Neural cell (in vitro differentiated cells): ENCODE data around the gene PLA2G10. TPM values are rescaled to one million over a fixed set of nuclear protein-coding genes. Genes with fewer than 3 reads are reported as not detected.

Source experiments
- H2AFZ ChIP-seq: fragments of 200-600, 300-800 bp; sonication (generic), shearing (Covaris generic); 2 replicates; pipeline ENCODE4 v1.6.0; 2014; ENCODE audit warnings: low read depth, mild to moderate bottlenecking, antibody characterized with exemption, low read length, moderate library complexity
- H3F3A ChIP-seq: fragments of 200-600 bp; shearing (Covaris generic); 2 replicates; pipeline ENCODE4 v1.6.1; 2016; ENCODE audit warnings: mild to moderate bottlenecking, moderate library complexity, mixed read lengths, antibody characterized with exemption, low read length; ENCODE audit not compliant: insufficient read depth, poor library complexity, severe bottlenecking
- H3K27ac ChIP-seq: fragments of 200-600, 300-800 bp; sonication (generic), shearing (Covaris generic); 2 replicates; pipeline ENCODE4 v1.5.1; 2014; ENCODE audit warnings: mild to moderate bottlenecking, low read length, moderate library complexity
- H3K27me3 ChIP-seq: fragments of 300-800, 200-600 bp; sonication (generic), shearing (Covaris generic); 2 replicates; pipeline ENCODE4 v1.6.0; 2014; ENCODE audit warnings: mild to moderate bottlenecking, low read depth, low read length, moderate library complexity; ENCODE audit not compliant: insufficient read depth
- H3K36me3 ChIP-seq: fragments of 300-800, 200-600 bp; sonication (generic), shearing (Covaris generic); 2 replicates; pipeline ENCODE4 v1.5.1; 2014; ENCODE audit warnings: mild to moderate bottlenecking, antibody characterized with exemption, low read length, moderate library complexity; ENCODE audit not compliant: insufficient read depth
- H3K4me2 ChIP-seq: fragments of 300-800, 200-600 bp; sonication (generic), shearing (Covaris generic); 2 replicates; pipeline ENCODE4 v1.6.0; 2014; ENCODE audit warnings: mild to moderate bottlenecking, low read length
- H3K4me3 ChIP-seq: fragments of 300-800, 200-600 bp; sonication (generic), shearing (Covaris generic); 2 replicates; pipeline ENCODE4 v1.5.1; 2014; ENCODE audit warnings: mild to moderate bottlenecking, low read length, moderate library complexity
- H3K79me2 ChIP-seq: fragments of 200-600 bp; shearing (Covaris generic); replicated peaks from 2 replicates; pipeline ENCODE4 v1.6.0; 2014; ENCODE audit warnings: mild to moderate bottlenecking, low read length, moderate library complexity; ENCODE audit not compliant: insufficient read depth
- H3K9ac ChIP-seq: fragments of 300-800, 200-600 bp; sonication (generic), shearing (Covaris generic); 2 replicates; pipeline ENCODE4 v1.6.1; 2016; ENCODE audit warnings: mild to moderate bottlenecking, low read length, mixed read lengths
- H3K9me2 ChIP-seq: fragments of 200-600 bp; shearing (Covaris generic); 2 replicates; pipeline ENCODE4 v1.6.1; 2016; ENCODE audit warnings: mild to moderate bottlenecking, low read length, mixed read lengths; ENCODE audit not compliant: insufficient read depth
- H3K9me3 ChIP-seq: fragments of 200-600, 300-800 bp; sonication (generic), shearing (Covaris generic); 2 replicates; pipeline ENCODE4 v1.6.1; 2016; ENCODE audit warnings: mild to moderate bottlenecking, mixed run types, low read length, moderate library complexity, mixed read lengths
- H4K20me1 ChIP-seq: fragments of 200-600 bp; shearing (Covaris generic); 2 replicates; pipeline ENCODE4 v1.6.1; 2016; ENCODE audit warnings: mild to moderate bottlenecking, mixed run types; ENCODE audit not compliant: insufficient read depth
- EP300 ChIP-seq: fragments of 450-650 bp; conservative IDR thresholded peaks from 2 replicates; pipeline ENCODE4 v1.6.1; 2014; ENCODE audit warnings: antibody characterized with exemption, mild to moderate bottlenecking, moderate library complexity; ENCODE audit not compliant: poor library complexity, severe bottlenecking
- EZH2 ChIP-seq: fragments of 200-600, 300-800 bp; shearing (Covaris generic), sonication (generic); IDR thresholded peaks from 2 replicates; pipeline ENCODE4 v1.6.1; 2014; ENCODE audit warnings: antibody characterized with exemption, low read length, borderline replicate concordance, mild to moderate bottlenecking; ENCODE audit not compliant: insufficient read depth, poor library complexity, severe bottlenecking
- MXI1 ChIP-seq: fragments of 450-650 bp; conservative IDR thresholded peaks from 2 replicates; pipeline ENCODE4 v1.6.1; 2014; ENCODE audit warnings: antibody characterized with exemption, mild to moderate bottlenecking; ENCODE audit not compliant: poor library complexity, severe bottlenecking
- POLR2AphosphoS5 ChIP-seq: IDR thresholded peaks from 2 replicates; pipeline ENCODE4 v1.6.1; 2012
- RAD21 ChIP-seq: fragments of 450-650 bp; conservative IDR thresholded peaks from 2 replicates; pipeline ENCODE4 v1.6.1; 2014; ENCODE audit warnings: antibody characterized with exemption, mild to moderate bottlenecking, moderate library complexity
- SMC3 ChIP-seq: fragments of 450-650 bp; conservative IDR thresholded peaks from 2 replicates; pipeline ENCODE4 v1.6.1; 2014; ENCODE audit warnings: antibody characterized with exemption, mild to moderate bottlenecking, moderate library complexity; ENCODE audit not compliant: poor library complexity
- TAF1 ChIP-seq: IDR thresholded peaks from 2 replicates; pipeline ENCODE4 v1.6.1; 2012; ENCODE audit warnings: low read depth
- polyA plus RNA-seq: library from polyadenylated mRNA; depleted of rRNA; stranded (reverse); fragments of >200 nt; gene quantifications from 2 replicates; pipeline ENCODE4 v1.2.3, GENCODE V29; 2014
- TF ChIP-seq, protein P1 (sequence below): IDR thresholded peaks from 2 replicates; pipeline ENCODE4 v1.6.1; 2012; ENCODE audit warnings: borderline replicate concordance
- TF ChIP-seq, protein P2 (sequence below): fragments of 450-650 bp; IDR thresholded peaks from 2 replicates; pipeline ENCODE4 v1.5.1; 2014; ENCODE audit warnings: antibody characterized with exemption, mild to moderate bottlenecking, moderate library complexity; ENCODE audit not compliant: poor library complexity, severe bottlenecking

PLA2G10 gene
- polyA plus RNA-seq, 1 donor from 2014 or later = not detected

DNA sequence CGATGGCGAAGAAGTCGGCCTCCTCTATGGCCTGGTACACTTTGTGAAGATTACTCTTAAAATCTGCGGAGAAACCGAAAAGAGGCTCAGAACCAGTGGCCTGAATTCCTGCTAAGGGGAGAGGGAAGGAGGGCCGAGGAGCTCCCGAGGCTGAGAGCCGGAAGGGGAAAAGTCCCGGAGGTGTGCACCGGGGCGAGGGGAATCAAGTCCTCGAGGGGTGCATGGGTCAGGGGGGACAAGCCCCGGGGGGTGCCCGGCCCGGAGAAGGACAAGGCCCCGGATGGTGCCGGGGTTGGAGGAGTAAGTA is 64.5 kb downstream of the PLA2G10 start:
- H4K20me1 ChIP-seq = no peaks in the 10 kb centered on the region
- no peaks in the 10 kb centered on the region for H3K27me3 ChIP-seq
- peaks cover 14% of the 10 kb centered on the region for H3K79me2 ChIP-seq
- H3K9me2 ChIP-seq = no peaks in the 10 kb centered on the region
- peak overlapping the region; percentile 93 for H3K4me3 ChIP-seq
- no peaks in the 10 kb centered on the region for H3K36me3 ChIP-seq
- peak overlapping the region; percentile 98 for H3K4me2 ChIP-seq
- TF ChIP-seq SMC3 (no peak), TAF1 (no peak), RAD21 (no peak), POLR2AphosphoS5 (no peak), EZH2 (no peak), EP300 (no peak), MXI1 (no peak)
- TF ChIP-seq, protein P1, sequence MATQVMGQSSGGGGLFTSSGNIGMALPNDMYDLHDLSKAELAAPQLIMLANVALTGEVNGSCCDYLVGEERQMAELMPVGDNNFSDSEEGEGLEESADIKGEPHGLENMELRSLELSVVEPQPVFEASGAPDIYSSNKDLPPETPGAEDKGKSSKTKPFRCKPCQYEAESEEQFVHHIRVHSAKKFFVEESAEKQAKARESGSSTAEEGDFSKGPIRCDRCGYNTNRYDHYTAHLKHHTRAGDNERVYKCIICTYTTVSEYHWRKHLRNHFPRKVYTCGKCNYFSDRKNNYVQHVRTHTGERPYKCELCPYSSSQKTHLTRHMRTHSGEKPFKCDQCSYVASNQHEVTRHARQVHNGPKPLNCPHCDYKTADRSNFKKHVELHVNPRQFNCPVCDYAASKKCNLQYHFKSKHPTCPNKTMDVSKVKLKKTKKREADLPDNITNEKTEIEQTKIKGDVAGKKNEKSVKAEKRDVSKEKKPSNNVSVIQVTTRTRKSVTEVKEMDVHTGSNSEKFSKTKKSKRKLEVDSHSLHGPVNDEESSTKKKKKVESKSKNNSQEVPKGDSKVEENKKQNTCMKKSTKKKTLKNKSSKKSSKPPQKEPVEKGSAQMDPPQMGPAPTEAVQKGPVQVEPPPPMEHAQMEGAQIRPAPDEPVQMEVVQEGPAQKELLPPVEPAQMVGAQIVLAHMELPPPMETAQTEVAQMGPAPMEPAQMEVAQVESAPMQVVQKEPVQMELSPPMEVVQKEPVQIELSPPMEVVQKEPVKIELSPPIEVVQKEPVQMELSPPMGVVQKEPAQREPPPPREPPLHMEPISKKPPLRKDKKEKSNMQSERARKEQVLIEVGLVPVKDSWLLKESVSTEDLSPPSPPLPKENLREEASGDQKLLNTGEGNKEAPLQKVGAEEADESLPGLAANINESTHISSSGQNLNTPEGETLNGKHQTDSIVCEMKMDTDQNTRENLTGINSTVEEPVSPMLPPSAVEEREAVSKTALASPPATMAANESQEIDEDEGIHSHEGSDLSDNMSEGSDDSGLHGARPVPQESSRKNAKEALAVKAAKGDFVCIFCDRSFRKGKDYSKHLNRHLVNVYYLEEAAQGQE = no peak
- TF ChIP-seq, protein P2, sequence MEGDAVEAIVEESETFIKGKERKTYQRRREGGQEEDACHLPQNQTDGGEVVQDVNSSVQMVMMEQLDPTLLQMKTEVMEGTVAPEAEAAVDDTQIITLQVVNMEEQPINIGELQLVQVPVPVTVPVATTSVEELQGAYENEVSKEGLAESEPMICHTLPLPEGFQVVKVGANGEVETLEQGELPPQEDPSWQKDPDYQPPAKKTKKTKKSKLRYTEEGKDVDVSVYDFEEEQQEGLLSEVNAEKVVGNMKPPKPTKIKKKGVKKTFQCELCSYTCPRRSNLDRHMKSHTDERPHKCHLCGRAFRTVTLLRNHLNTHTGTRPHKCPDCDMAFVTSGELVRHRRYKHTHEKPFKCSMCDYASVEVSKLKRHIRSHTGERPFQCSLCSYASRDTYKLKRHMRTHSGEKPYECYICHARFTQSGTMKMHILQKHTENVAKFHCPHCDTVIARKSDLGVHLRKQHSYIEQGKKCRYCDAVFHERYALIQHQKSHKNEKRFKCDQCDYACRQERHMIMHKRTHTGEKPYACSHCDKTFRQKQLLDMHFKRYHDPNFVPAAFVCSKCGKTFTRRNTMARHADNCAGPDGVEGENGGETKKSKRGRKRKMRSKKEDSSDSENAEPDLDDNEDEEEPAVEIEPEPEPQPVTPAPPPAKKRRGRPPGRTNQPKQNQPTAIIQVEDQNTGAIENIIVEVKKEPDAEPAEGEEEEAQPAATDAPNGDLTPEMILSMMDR = no peak
- H2AFZ ChIP-seq = peak overlapping the region; percentile 66
- peak overlapping the region; percentile 78 for H3K27ac ChIP-seq
- H3K9me3 ChIP-seq = no peaks in the 10 kb centered on the region
- peaks cover 4% of the 10 kb centered on the region for H3F3A ChIP-seq
- H3K9ac ChIP-seq = peak overlapping the region; percentile 92

DNA sequence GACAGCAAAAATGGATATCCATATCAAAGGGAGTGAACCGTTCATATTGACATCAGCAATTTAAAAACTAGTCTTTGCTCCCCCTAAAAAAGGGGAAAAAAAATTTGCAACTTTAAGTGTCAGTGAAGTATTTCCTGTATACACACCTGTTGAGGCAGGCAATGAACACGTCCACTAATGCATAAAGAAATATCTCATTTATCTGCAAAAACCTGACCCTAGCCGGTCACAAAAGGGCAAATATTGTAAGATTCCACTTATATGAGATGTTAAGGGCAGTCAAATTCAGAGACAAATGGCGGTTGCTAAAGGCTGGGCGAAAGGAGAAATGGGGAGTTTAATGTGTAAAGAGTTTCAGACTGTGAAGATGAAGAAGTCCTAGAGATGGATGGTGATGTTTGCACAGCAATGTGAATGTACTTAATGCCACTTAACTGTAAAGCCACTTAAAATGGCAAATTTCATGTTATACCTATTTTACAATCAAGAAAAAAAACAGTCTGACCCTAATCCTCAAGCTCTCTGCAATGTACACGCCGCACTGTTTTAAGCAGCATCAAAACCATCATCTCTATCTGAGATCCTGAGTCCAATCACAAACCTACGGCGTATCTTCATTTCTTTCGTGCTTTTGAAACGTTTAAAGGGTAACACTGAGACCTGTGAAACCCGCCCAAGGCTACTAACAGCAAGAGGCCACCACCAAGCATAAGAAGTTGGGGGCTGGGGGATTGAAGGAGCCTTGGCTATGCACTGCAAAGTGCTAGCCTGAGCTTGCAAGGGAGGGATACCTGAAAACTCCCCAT is 65.1 kb downstream of the PLA2G10 start:
- Histone ChIP-seq H3K27me3 (no peaks in the 10 kb centered on the region), H3K9me3 (no peaks in the 10 kb centered on the region), H3K79me2 (peaks cover 9% of the 10 kb centered on the region), H3K9ac (peak overlapping the region; percentile 92), H3K4me3 (peak overlapping the region; percentile 93), H3K36me3 (no peaks in the 10 kb centered on the region), H4K20me1 (no peaks in the 10 kb centered on the region), H3K4me2 (peak overlapping the region; percentile 98), H3F3A (peaks cover 4% of the 10 kb centered on the region), H2AFZ (peak overlapping the region; percentile 66), H3K27ac (peak overlapping the region; percentile 78), H3K9me2 (no peaks in the 10 kb centered on the region)
- no peak for TF ChIP-seq TAF1
- TF ChIP-seq RAD21 = no peak
- TF ChIP-seq MXI1 = no peak
- TF ChIP-seq, protein P1 = no peak
- no peak for TF ChIP-seq EZH2
- TF ChIP-seq POLR2AphosphoS5 = no peak
- TF ChIP-seq SMC3 = no peak
- TF ChIP-seq EP300 = no peak
